Stimulated activated CD4-positive, alpha-beta T cell treated with anti-CD3 and anti-CD28 coated beads, Interleukin-15, amount 100 ng/mL, for 24 hours (primary cell): Measurements from ENCODE around the gene MECR.
"Not testable (repeated sequence)": the region's sequence is repeated elsewhere in the genome, so short reads cannot be mapped to it uniquely, and the experiment has no call there.

ENCODE experiments used
- DNase-seq: peaks from one replicate; pipeline ENCODE4 v3.0.0-alpha.2; 2020

Gene MECR

GRCh38 chr1:29234881-29235280 is 4.1 kb upstream of the MECR start:
- DNase-seq: not testable (repeated sequence)

DNA sequence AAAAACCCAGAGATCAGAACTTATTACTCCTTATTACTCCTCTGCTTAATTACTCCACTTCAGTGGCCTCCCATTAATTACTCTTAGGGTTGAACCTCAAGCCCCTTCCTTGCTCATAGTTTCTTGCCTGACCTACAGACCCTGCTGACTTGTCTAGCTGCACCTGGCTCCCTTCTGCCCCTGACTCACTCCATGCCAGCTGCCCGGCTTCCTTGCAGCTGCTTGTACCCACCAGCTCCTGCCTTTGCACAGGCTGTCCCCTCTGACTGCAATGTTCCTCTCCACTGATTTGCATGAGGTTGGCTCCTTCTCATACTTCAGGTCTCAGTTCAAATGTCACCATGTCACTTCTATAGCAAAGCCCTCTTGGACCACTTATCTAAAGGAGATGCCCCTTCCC is 3.7 kb upstream of the MECR start:
- no peak for DNase-seq

GRCh38 chr1:29233693-29234092 is 3.0 kb upstream of the MECR start:
- no peak for DNase-seq

DNA sequence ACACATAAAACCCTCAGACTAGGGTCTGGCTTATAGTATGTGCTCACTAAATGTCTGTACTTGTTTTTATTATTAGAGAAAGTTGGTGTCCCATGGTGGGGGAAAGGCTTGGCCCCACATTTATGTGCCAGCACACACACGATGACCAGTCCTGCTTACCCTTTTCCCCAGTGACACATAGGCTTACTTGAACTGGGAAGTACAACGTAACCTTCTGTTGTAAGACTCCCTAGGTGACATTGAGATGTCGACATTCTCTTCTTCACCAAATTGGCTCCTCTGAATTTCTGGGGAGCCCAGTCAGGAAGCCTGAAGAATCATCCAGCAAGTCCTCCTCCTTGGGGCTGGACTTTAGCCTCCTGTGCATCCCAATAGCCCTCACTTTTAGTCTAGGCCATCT is 1.7 kb upstream of the MECR start:
- no peak for DNase-seq

DNA sequence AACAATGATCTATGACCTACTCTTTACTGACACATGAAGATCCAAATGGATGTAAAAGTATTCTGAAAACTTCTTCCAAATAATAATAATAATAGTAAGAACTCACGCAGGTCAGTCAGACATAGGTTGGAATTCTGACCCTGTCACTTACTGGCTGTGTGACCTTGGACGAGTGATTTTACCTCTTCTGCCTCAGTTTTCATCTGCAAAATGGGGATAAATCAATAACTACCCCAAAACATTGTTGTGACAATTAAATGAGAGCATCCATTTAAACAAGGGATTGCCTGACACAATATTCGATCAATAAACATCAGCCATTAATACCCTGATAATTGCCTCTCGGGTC is 556 bp downstream of the MECR start:
- DNase-seq: no peak

DNA sequence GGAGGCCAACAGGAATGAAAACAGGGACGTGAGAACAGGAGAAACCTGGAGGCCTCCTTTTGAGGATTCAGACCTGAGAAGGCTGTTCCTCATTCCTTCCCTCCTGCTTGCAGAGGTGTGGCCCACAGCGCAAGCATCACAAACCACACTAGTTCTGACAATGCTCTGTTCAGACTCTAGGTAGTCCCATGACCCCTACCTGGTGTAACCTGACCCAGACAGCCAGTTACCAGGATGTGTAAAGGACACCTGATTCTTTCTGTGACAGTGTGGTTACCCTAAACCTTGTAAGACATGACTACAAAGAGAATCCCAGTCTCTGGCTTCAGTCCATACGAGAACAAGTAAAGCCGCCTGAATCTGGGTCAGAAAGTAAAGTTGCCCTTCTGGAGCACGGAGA is 3.2 kb downstream of the MECR start:
- no peak for DNase-seq

- no peak for DNase-seq
These were observed 5.4 kb downstream of the MECR start for GRCh38 chr1:29225361-29225760.

GRCh38 chr1:29224356-29224837 is 6.3 kb downstream of the MECR start:
- no peak for DNase-seq

DNA sequence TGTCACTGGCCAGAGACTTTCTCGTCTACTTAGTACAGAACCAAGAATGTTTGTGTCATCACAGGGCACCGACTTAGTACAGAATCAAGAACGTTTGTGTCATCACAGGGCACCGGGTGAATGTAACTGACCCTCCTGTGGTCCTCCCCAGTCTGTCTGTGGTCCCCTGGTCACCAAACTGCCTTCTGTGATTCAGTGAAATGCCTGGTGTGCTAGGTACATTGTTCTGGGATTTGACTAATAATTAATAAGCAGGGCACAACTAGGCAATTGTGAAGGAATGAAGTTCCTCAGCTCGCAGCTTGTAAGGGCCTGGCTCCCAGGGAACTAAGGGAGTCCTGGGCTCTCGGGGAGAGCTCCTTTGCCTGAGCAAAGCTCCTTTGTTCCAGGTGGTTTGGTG is 7.2 kb downstream of the MECR start:
- DNase-seq: no peak

GRCh38 chr1:29222686-29223085 is 8.0 kb downstream of the MECR start:
- no peak for DNase-seq

- not testable (repeated sequence) for DNase-seq
These were observed 8.5 kb downstream of the MECR start for GRCh38 chr1:29222260-29222659.

DNA sequence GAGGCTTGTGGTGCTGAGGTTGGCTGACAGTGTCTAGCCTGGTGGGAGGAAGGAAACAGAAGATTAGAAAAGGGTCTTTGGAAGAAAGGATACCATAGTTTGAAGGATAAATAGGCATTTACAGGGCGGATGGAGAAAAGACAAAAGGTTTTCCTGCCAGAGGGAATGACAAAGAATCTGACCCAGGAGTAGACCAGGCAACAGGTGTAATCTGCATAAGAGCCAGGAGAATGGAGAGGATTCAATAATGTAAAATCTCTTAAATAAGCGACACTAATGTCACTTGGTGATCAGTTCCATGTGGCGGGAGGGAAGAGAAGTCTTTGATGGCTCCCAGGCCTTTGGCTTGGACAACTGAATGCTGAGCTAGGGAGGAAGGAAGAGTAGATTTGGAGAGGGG is 9.4 kb downstream of the MECR start:
- no peak for DNase-seq

DNA sequence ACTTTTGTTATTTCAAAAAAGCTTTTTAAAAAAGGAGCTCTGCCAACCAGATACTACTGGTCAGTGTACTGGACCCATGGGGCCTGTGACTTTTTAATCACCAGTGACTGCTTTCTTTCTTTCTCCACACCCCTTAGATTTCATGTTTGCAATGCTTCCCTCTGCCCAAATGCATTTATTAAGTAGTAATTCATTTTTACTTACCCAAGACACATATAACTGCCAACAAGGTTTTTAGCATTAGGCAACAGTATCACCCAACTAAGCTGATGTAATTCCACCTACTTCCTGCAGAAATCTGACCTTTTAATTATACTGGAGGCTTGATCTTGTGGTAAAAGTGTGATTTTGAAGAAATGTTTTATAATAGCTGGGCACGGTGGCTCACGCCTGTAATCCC is 12.5 kb downstream of the MECR start:
- DNase-seq: no peak

DNA sequence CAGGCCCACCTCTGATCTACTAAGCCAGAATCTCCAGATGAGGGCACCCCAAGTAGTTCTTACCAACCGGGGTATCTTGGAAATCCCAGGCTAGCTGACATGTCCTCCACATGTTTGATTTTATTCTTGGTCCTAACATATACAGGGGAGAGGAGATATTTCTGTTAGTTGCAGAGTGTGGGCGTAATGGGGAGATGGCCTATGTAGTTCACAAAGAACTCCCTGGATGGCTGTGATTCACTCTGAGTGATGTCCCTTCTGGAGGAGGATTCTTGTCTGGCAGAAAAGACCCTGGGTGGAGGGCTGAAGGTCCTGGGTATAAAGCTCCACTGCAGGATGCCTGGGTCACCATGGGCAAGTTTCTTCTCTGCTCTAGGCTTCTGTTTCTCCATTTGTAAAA is 13.1 kb downstream of the MECR start:
- no peak for DNase-seq

GRCh38 chr1:29213055-29213454 is 17.7 kb downstream of the MECR start:
- DNase-seq: no peak

DNA sequence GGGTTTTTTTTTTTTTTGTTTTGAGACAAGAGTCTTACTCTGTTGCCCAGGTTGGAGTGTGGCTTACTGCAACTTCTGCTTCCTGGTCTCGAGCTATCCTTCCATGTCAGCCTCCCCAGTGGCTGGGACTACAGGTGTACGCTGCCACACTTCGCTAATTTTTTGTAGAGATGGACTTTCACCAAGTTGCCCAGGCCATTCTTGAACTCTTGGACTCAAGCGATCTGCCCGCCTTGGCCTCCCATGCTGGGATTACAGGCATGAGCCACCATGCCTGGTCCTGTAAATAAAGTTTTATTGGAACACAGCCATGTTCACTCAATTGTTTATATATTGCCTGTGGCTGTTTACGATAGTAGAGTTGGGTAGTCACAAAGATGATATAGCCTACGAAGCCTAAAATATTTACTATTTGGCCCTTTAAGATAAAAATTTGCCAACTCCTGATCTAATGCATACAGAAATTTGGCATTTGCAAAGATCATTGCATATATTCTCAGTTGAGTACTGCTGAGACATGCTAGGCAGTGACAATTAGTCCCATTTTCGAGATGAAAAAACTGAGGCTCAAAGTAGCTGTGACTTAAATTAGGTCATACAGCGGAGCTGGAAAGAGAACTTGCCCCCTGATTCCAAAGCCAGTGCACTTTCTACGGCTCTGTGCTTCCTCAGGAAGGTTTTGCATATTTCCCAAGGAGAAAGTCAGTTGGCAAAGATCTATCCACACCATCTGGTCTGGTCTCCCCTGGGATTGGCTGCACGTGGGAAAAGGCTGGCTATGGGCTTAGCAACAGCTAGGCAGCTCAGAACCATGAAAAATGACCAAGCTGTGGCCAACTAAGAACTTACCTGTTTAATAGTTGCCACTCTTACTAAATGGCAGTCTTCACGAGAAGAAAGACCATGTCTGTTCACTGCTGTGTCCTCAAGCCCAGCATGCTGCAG is 19.4 kb downstream of the MECR start:
- DNase-seq: no peak

- DNase-seq: no peak
These were observed 20.3 kb downstream of the MECR start for GRCh38 chr1:29210278-29211085.

DNA sequence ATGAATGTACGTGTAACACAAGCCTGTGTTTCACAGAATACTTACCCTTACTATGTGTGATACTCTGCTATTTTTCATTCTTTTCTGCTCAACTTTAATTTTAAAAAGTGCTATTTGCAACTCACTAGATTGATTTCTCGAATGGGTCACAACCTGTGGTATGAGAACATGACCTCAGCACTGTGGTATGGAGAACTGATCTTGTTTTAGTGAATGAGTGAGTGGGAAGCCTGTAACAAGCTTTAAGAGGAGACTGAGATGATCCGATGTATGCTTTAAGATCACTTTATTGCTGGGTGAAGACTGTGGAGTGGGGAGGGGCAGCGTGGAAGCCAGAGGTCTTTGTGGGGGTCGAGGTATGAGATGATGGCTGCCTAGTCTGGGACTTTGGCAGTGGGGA is 21.6 kb downstream of the MECR start:
- DNase-seq: no peak

DNA sequence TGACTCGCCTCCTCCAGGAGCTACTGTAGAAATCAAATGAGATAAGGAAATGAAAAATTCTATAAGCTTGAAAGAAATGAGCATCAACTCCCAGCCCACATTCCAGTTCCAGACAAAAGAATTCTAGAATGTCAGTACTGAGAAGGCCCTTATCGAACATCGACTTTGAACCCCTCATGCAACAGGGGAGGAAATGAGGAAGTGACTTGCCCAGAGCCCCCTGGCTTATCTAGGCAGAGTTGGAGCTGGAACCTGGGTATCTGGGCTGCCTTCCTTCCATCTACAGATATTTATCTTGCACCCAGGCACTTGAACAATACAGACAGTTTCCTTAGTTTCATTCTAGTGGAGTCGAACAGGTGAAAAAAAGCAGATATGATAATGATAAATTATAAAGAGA is 22.3 kb downstream of the MECR start:
- no peak for DNase-seq

DNA sequence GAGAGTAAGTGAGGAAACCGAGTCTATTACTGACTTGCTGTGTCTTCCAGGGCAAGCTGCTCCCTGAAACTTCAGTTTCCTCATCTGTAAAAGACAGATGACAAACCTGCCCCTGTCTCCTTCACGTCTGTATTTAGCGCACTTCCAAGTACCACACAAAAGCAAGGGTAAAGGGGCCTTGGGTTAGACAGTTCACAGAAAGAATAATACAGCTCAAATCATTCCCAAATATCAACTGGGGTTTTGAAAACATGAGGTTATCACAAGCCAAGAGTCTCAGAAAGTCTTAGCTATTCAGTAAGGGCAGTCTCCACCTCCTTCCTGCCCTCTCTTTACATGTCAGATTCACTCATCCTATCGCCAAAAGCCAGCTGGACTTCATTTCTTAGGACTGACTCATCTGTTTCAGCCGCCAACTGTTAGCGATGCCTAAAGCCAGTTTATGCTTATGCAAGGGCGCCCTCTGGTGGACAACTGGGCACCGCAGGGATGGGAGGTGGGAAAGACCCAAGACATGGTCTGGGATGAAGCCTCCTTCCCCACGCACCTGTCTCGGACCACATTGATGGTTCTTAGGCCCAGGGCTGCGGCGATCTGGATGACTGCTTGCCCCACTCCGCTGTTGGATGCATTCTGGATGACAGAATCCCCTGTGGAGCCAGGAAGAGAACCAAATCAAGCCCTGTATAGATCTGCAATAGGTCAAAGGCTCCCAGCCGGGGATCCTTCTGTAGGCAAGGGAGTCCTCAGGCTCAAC is 28.0 kb downstream of the MECR start:
- peak; percentile 94 for DNase-seq

GRCh38 chr1:29202053-29202452 is 28.7 kb downstream of the MECR start:
- no peak for DNase-seq

- DNase-seq: no peak
These were observed 29.1 kb downstream of the MECR start for GRCh38 chr1:29201595-29202051.

GRCh38 chr1:29200906-29201594 is 29.7 kb downstream of the MECR start:
- DNase-seq: no peak
